A204.1 (cell line): ENCODE results near the gene TECPR1.

ENCODE experiments used
- FAIRE-seq: peaks from 2 replicates; lab custom pipeline; 2012; peaks lifted over from hg19 to GRCh38; lab: Jason Lieb, UNC

TECPR1 gene

DNA sequence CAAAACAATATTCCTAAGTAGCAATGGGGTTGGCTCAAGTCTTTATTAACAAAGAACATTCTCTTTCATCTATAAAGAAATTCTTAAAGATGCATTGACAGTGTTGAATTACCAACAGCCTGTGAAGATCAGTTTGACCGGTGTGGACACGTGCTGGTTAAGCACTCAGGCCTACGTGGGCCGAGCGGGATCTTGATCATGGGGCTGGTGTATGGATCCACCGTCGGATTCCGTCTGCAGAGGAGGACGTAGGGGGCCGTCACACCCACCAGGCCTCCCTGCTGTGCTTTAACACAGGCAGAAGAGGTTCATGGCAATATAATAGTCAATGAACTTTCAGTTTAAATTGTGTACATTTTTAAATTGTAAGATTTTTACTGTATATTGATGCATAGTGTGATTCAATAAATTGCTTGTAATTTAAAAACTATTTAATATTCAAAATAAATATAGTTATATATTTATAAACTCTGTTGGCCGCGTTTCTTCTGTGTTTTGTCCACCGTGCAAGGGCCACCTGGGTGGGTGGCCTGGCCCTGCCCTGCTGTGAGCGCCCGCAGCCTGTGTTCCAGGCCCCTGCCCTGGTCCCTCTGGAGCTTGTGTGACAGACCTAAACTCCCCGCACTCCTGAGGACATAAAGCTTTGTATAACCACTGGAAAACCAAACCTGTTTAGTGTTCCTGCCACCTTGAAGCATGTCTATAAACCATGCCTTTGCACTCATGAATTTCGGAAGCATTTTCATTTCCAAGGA, 42.7 kb downstream of the TECPR1 start:
- FAIRE-seq = no peak

DNA sequence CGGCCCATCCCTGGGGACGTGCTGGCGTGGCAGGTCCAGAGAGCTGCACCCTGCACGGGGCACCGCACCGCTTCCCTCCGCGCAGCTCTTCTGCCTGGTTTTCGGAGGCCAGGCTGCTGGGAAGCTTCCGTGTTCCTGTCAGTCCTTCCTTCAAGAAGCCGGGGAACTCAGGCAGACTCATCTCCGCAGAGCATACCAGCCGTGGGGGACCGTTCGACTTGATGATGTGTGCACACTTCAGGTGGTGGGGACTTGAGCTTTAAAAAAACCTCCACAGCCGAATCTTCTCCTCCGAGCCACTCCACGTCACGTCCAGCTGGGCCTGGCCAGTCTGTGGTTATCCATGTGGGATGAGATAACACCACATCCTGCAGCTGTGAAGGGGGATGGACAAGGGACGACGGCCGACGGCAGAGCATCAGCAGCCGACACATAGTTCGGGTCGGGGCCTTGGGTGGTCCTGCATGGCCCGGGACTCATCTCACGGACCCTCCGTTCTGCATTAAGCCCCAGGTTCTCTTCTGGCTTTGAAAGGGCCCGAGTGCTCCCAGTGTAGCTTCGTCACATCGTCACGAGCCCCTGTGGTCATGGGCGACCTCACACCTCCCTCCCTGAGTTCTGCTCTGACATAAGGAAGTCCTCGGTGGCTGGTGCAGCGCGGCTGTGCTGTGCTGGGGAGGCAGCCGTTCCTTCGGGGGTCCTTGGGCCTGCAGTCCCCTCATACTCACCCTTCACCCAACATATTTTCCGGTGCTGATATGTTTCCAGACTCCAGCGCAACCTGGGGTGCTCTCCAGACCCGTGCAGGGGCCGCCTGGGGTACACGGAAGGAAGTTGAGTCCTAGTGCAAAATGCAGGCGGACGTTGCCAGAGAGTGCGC, 45.3 kb downstream of the TECPR1 start:
- FAIRE-seq = no peak

DNA sequence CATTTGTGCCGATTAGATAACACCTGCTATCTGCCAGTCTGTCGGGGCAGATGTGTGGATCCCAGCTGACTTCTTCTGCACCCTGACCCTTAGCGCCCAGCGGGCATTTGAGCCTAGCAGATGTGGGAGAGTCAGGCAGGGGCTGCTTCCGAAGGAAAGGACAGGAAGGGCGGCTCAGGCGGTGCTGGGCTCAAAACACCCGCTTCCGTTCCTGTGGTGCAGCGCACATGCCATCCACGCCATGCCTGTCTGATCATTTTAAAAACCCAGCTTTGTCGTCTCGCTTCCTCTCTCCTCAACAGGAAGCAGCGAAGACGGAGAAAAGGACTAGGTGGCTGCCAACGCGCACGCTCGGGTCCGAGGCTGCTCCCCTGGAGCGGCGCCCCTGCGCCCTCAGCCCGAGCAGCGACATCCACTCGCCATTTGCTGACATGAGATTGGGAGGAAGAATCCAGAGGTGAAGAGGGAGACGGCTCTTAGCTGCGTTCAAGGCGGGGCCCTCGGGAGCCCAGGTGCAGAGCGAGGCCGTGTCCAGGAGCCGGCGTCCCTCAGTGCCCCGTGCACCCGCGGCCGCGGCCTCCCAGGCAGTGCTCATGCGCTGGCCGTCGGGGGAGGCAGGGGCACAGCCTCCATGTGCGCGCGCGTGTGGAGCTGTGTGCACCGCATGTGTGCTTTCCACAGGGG, 46.7 kb downstream of the TECPR1 start:
- no peak for FAIRE-seq

DNA sequence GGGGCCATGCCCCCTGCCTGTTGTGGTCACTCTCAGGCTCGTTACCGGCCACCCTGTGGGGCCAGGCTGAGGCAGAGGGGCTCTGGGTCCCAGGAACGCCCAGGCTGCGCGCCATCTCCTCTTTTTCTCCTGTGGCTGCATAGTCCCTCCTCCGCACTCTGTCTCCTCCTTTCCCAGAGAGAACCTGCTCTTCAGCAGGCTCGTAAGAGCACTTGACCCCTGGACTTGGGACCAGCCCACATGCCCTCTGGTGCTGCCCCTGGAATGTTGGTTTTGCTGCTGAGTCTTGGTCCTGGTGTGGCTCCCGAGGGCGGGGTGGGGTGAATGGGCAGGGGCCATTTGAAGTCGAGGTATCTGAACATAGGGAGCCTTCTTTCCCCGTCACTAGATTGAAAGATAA, 47.4 kb downstream of the TECPR1 start:
- no peak for FAIRE-seq

DNA sequence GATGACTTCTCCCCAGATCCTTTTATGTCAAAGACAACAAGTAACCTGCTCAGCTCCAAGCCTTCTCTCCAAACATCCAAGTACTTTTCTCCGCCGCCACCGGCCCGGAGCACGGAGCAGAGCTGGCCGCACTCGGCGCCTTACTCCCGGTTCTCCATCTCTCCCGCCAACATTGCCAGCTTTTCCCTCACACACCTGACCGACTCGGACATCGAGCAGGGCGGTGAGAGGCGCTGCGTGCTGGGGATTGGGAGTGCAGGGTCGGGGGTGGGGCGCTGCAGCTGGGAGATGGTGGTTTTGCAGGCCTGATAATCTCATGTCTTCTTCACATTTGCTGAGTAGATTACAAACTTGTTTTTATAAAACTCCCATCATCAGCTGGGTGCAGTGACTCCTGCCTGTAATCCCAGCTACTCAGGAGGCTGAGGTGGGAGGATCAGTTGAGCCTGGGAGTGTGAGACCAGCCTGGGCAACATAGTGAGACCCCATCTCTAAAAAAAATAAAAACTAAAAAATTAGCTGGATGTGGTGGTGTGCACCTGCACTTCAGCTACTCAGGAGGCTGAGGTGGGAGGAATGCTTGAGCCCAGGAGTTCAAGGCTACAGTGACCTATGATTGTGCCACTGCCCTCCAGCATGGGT, 47.9 kb downstream of the TECPR1 start:
- no peak for FAIRE-seq

DNA sequence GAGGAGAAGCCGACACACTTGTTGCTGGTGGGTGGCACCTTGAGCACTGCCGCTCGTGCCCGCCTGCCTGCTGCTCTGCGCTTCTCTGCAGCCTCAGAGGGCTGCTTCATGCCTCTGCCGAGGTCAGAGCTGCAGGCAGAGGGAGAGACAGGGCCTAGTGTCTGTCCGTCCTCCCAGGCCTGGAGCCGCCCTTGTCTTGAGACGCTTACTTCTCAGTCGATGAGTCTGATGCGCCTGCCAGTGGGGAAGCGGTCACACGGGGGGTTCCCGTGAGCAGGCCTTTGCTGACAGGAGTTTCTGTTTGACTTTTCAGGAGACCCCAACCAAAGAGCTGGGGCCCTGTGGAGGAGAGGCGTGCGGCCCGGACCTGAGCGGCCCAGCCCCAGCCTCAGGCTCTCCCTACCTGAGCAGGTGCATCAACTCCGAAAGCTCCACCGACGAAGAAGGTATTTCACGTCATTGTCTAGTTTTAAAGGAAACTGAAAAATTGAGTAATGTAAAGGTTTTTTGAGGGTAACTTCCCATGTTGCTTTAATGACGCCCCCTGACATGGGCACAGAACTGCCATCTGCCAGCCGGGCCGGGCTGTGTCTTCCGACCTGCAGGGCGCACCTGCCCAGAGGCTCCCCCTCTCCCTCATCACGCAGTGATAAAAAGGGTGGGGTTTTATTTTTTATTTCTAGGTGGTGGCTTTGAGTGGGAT, 48.6 kb downstream of the TECPR1 start:
- no peak for FAIRE-seq

DNA sequence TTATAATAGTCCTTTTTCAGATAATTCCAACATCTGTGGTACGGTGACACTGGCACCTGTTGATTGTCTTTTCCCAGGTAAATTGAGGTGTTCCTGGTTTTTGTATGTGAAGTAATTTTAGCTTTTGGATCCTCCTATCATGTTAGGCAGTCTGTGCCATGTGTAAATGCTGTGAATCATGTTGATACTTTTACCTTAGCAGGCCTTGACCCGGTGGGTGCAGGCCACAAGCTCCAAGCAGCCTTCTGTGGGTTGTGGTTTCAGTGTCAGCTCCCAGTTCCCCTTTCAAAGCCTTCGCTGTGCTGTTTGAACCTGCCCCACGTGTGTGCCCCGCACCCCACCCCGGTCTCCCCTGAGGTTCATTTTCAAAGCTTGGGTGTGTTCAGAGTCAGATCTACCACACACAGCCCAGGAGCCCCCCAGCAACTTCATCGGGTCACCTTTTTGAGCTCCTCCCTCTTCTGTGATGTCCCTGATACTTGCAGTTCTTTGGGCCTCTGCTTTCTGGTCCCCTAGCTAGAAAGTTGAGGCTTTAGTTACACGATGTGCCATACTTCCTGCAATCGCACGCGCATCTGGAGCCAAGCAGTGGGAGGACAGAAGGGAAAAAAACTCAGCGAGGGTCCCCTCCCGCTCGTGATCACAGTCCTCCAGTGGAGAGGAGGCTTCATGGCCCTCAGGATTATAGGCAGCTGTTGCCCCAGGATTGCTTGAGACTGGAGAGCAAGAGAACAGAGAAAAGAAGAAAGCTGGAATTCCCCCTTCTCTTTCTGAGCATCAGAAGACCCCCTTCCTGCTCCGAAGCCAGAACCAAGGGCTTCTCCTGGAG, 49.5 kb downstream of the TECPR1 start:
- no peak for FAIRE-seq

DNA sequence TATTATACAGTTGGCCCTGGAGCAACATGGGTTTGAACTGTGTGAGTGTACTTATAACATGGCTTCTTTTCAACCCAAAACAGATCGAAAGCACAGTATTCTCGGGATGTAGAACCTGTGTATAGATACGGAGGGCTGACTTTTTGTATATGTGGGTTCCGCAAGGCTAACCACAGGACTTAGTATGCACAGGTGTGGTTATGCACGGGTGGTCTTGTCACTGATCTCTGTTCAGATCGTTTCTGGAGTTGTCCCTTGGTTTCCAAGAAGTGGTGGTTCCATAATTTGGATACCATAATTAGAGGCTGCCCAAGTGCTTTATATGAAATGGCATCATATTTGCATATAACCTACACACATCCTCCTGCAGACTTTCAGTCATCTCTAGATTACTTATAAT, 51.7 kb downstream of the TECPR1 start:
- FAIRE-seq = no peak

DNA sequence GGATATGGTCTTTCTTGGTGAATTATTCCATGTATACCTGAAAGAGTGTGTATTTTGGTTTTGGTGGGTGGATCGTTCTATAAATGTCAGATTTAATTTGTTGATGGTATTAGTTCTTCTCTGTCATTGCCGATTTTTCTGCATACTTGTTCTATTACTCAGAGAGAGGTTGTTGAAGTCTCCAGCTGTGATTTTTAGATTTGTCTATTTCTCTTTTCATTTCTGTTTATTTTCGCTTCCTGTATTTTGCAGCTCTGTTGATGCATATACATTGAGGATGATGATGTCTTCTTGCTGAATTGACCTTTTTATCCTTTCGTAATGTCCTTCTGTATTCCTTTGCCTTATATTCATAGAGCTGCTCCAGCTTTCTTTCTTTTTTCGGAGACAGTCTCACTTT, 52.9 kb downstream of the TECPR1 start:
- FAIRE-seq = no peak

DNA sequence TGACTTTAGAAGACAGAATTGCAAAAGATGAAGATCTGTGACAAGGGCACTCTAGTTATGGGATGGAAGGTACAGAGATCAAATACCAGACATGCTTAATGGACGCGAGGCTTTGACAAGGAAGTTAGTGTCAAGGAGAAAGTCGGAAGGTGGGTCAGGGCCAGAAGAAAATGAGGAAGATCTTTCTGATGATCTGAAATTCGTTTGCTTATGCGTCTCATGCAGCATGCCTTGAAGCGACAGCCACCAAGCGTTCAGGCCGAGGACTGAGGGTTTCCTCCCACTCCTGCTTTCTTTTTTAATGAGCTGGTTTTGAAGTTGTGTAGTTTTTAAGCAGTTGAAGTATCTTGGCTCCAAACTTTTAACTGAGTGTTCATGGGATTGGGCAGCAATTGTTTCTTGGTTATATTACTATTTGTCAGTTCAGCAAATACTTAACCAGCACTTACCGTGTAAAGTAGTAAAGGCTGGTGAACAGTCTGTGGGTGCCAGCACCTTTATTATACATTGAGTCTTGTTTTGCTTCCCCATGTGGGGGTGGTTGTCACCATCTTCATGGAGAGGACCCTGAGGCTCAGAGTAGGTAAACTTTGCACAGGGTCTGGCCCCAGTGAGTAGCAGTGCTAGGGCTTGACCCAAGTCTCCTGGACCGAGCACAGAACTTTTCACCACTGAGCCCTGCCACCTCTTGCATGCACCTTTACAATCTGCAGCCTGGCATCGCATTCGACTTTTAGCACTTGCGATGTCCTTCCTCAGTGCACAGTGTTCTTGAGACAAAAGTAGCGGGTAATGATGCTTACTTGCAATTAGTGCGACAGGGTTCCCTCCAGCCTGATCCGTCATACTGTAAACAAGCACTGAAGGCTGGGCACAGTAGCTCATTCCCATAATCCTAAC, 55.1 kb downstream of the TECPR1 start:
- no peak for FAIRE-seq

DNA sequence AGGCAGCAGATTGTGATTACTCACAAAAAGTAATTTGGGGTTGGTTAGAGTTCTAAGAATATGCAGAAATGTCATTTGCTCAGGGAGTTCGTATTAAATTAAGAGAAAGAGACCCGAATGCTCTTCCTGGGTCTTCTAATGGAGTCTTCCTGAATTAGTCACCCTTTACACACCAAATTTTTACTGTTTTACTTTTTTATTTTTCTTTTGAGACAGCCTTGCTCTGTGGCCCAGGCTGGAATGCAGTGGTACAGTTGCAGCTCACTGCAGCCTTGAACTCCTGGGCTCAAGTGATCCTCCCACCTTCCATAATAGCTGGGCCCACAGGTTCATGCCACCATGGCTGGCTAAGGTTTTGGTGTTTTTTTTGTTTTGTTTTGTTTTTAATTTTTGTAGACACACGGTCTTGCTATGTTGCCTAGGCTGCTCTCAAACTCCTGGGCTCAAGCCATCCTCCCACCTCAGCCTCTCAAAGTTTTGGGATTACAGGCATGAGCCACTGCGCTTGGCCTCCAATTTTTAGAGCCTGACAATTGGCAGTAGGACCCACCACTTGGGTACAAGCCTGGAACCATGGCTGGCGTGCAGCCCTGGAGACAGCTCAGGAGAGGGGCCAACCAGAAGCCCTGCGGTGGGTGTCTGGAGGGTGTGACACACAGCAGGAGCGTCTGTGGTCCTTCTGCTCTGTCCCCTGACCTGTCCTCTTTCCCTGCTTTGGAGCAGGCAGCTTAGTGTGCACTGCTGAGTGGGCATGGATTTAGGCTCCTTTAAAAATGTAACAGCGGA, 57.2 kb downstream of the TECPR1 start:
- no peak for FAIRE-seq

DNA sequence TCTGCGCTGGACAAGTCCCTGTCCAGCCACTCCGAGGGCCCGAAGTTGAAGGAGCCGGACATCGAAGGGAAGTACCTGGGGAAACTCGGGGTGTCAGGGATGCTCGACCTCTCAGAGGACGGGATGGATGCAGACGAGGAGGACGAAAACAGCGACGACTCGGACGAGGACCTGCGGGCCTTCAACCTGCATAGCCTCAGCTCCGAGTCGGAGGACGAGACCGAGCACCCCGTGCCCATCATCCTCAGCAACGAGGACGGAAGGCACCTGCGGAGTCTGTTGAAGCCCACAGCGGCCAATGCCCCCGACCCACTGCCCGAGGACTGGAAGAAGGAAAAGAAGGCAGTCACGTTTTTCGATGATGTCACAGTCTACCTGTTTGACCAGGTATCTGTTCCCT, 57.8 kb downstream of the TECPR1 start:
- FAIRE-seq = no peak

DNA sequence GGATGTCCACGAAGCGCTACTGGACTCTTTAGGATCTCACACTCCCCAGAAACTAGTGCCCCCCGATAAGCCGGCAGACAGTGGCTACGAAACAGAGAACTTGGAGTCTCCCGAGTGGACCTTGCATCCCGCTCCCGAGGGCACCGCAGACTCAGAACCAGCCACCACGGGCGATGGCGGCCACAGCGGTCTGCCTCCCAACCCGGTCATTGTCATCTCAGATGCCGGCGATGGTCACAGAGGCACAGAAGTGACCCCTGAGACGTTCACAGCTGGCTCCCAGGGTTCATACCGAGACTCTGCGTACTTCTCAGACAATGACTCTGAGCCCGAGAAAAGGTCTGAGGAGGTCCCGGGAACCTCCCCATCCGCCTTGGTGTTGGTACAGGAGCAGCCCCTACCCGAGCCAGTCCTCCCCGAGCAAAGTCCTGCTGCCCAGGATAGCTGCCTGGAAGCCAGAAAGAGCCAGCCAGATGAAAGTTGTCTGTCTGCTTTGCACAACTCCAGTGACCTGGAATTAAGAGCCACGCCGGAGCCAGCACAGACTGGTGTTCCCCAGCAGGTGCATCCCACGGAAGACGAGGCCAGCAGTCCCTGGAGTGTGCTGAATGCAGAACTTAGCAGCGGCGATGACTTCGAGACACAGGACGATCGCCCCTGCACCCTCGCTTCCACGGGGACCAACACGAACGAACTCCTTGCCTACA, 58.4 kb downstream of the TECPR1 start:
- FAIRE-seq = no peak

DNA sequence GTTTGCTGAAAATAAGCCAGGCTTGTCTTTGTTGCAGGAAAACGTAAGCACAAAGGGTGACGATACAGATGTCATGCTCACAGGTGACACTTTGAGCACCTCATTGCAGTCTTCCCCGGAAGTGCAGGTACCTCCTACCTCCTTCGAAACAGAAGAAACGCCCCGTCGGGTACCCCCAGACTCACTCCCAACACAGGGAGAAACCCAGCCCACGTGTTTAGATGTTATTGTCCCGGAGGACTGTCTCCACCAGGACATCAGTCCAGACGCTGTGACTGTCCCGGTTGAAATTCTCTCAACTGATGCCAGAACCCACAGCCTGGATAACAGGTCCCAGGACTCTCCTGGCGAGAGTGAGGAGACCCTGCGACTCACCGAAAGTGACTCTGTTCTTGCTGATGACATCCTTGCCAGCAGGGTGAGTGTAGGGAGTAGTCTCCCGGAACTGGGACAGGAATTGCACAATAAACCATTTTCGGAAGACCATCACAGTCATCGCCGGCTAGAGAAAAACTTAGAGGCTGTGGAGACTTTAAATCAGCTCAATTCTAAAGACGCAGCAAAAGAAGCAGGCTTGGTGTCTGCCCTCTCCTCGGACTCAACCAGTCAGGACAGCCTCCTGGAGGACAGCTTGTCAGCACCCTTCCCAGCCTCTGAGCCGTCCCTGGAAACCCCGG, 59.1 kb downstream of the TECPR1 start:
- no peak for FAIRE-seq

DNA sequence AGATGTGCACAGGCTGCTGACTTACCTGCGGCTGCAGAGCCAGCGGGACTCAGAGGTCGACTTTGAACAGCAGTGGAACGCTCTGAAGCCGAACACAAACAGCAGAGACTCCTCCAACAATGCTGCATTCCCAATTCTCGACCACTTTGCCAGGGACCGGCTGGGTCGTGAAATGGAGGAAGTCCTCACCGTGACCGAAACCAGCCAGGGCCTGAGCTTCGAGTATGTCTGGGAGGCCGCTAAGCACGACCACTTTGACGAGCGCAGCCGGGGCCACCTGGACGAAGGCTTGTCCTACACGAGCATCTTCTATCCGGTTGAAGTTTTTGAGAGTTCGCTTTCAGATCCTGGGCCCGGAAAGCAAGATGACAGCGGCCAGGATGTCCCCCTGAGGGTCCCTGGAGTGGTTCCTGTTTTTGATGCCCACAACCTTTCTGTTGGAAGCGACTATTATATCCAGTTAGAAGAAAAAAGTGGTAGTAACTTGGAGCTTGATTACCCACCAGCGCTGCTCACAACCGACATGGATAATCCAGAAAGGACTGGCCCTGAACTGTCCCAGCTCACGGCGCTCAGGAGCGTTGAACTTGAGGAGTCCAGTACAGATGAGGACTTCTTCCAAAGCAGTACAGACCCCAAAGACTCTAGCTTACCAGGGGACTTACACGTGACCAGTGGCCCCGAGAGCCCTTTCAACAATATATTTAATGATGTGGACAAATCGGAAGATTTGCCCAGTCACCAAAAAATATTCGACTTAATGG, 60.2 kb downstream of the TECPR1 start:
- FAIRE-seq = no peak

DNA sequence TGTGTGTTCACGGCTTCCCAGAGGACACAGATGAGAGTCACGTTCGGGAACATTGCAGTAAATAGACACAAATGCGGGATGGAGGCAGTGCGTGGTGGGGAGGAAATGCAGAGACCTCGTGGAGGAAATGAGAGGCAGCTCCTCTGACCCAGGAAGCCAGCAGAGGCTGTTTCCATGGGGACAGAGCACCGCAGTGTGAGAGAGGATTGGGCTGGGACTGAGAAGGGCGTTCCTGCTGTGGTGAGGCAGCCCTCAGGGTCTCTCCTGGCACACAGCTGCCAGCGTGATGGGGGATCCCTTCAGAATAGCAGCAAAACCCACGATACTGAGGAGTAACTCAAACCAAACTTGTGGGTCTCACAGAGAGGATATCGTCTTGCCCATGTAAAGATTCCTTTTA, 62.5 kb downstream of the TECPR1 start:
- no peak for FAIRE-seq

DNA sequence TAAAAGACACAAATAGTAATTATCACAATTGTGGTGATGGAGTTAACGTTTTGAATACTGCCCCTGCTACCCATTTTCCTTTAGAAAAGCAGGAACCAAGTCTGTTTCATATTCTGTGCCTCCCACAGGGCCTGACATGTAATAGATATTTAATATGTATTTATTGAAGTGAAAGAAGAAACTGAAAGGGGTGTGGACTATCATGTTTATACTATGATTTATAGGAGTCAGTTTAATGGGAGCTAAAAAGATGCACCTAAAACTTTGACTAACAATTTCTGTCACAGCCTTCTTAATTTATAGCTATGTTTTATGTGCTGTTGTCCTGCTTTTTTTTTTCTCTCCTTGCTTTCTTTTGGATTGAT, 64.9 kb downstream of the TECPR1 start:
- no peak for FAIRE-seq
